Hepatocyte (in vitro differentiated cells): ENCODE measurements around the gene TMBIM1. TPM values are rescaled to one million over a fixed set of nuclear protein-coding genes. Genes with fewer than 3 reads are reported as not detected.

Experiments
- DNase-seq: peaks from one replicate; pipeline ENCODE4 v3.0.0-alpha.2; 2016; ENCODE audit warnings: low spot score
- H2AFZ ChIP-seq: fragments of 200-600 bp; sonication (generic); 2 replicates; pipeline ENCODE4 v1.6.0; 2016; ENCODE audit warnings: antibody characterized with exemption, mild to moderate bottlenecking
- H3K27ac ChIP-seq: fragments of 200-600 bp; sonication (generic); 2 replicates; pipeline ENCODE4 v1.5.1; 2016; ENCODE audit warnings: mild to moderate bottlenecking
- H3K27me3 ChIP-seq: fragments of 200-600 bp; sonication (generic); 2 replicates; pipeline ENCODE4 v1.6.1; 2016
- H3K36me3 ChIP-seq: fragments of 200-600 bp; sonication (generic); replicated peaks from 2 replicates; pipeline ENCODE4 v1.5.1; 2016; ENCODE audit warnings: low read depth; ENCODE audit not compliant: insufficient read depth
- H3K4me1 ChIP-seq: fragments of 200-600 bp; sonication (generic); 2 replicates; pipeline ENCODE4 v1.5.1; 2016; ENCODE audit warnings: mild to moderate bottlenecking, moderate library complexity; ENCODE audit not compliant: insufficient read depth
- H3K4me2 ChIP-seq: fragments of 200-600 bp; sonication (generic); 2 replicates; pipeline ENCODE4 v1.6.0; 2016
- H3K4me3 ChIP-seq: fragments of 200-600 bp; sonication (generic); 2 replicates; pipeline ENCODE4 v1.5.1; 2016; ENCODE audit warnings: mild to moderate bottlenecking
- H3K79me2 ChIP-seq: fragments of 200-600 bp; sonication (generic); 2 replicates; pipeline ENCODE4 v1.6.0; 2017; ENCODE audit warnings: mild to moderate bottlenecking
- H3K9me2 ChIP-seq: fragments of 200-600 bp; sonication (generic); replicated peaks from 2 replicates; pipeline ENCODE4 v1.6.0; 2017; ENCODE audit warnings: mild to moderate bottlenecking; ENCODE audit not compliant: insufficient read depth
- H3K9me3 ChIP-seq: fragments of 200-600 bp; sonication (generic); 2 replicates; pipeline ENCODE4 v1.5.1; 2016; ENCODE audit warnings: low read depth, mild to moderate bottlenecking
- H4K20me1 ChIP-seq: fragments of 200-600 bp; sonication (generic); 2 replicates; pipeline ENCODE4 v1.6.0; 2016; ENCODE audit warnings: mild to moderate bottlenecking; ENCODE audit not compliant: insufficient read depth, poor library complexity, severe bottlenecking
- EZH2 ChIP-seq: fragments of 200-600 bp; sonication (generic); IDR thresholded peaks from 2 replicates; pipeline ENCODE4 v1.6.1; 2016; ENCODE audit warnings: antibody characterized with exemption, mild to moderate bottlenecking, borderline replicate concordance
- EZH2phosphoT487 ChIP-seq: fragments of 200-600 bp; sonication (generic); IDR thresholded peaks from one replicate; pipeline ENCODE4 v1.6.1; 2018; ENCODE audit warnings: antibody characterized with exemption, mild to moderate bottlenecking, low read depth, moderate library complexity; ENCODE audit not compliant: unreplicated experiment, severe bottlenecking
- WGBS: methylation state at CpG from one replicate; pipeline ENCODE4 v1.1.6; 2016; ENCODE audit warnings: low lambda C conversion rate; ENCODE audit errors: missing lambda C conversion rate; 5-methylcytosine and 5-hydroxymethylcytosine counted together
- polyA plus RNA-seq: library from polyadenylated mRNA; unstranded; fragments of >200 nt; fragmentation: Nextera tagmentation; extraction: Ambion mirVana; gene quantifications from 2 replicates; pipeline ENCODE4 v1.2.1, GENCODE V29; 2016
- total RNA-seq: library from RNA; depleted of rRNA; stranded (reverse); fragments of >200 nt; gene quantifications from 2 replicates; pipeline ENCODE4 v1.2.3, GENCODE V29; 2014
- TF ChIP-seq, protein P1 (sequence below): fragments of 200-600 bp; sonication (generic); IDR thresholded peaks from 2 replicates; pipeline ENCODE4 v1.5.1; 2016; ENCODE audit warnings: antibody characterized with exemption, mild to moderate bottlenecking; ENCODE audit not compliant: poor library complexity

TMBIM1 gene
- total and polyA plus RNA-seq, 2 experiments from 2014 or later = 224 to 302 TPM

- H3K9me2 ChIP-seq = no peaks in the 10 kb centered on the region
- no peaks in the 10 kb centered on the region for H4K20me1 ChIP-seq
- peaks cover 38% of the 10 kb centered on the region for H3K79me2 ChIP-seq
- H3K27me3 ChIP-seq = no peaks in the 10 kb centered on the region
- H3K36me3 ChIP-seq = peaks cover 4% of the 10 kb centered on the region
- H3K9me3 ChIP-seq = no peaks in the 10 kb centered on the region
- no peak for DNase-seq
- H3K4me3 ChIP-seq = no peak overlapping the region
- H2AFZ ChIP-seq = no peak overlapping the region
- no peak for TF ChIP-seq EZH2
- TF ChIP-seq, protein P1, sequence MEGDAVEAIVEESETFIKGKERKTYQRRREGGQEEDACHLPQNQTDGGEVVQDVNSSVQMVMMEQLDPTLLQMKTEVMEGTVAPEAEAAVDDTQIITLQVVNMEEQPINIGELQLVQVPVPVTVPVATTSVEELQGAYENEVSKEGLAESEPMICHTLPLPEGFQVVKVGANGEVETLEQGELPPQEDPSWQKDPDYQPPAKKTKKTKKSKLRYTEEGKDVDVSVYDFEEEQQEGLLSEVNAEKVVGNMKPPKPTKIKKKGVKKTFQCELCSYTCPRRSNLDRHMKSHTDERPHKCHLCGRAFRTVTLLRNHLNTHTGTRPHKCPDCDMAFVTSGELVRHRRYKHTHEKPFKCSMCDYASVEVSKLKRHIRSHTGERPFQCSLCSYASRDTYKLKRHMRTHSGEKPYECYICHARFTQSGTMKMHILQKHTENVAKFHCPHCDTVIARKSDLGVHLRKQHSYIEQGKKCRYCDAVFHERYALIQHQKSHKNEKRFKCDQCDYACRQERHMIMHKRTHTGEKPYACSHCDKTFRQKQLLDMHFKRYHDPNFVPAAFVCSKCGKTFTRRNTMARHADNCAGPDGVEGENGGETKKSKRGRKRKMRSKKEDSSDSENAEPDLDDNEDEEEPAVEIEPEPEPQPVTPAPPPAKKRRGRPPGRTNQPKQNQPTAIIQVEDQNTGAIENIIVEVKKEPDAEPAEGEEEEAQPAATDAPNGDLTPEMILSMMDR = no peak
- TF ChIP-seq EZH2phosphoT487 = no peak
- 89% methylated on average over 4 of the region's 4 CpGs for WGBS
- H3K4me1 ChIP-seq = peaks cover 30% of the 10 kb centered on the region
- H3K4me2 ChIP-seq = no peak overlapping the region
- no peak overlapping the region for H3K27ac ChIP-seq
These were observed 58.8 kb downstream of the TMBIM1 start for GRCh38 chr2:218233543-218233942.

- Histone ChIP-seq H3K79me2 (peaks cover 44% of the 10 kb centered on the region), H3K4me2 (peak overlapping the region; percentile 20), H4K20me1 (no peaks in the 10 kb centered on the region), H3K27ac (peak overlapping the region; percentile 82), H3K9me3 (no peaks in the 10 kb centered on the region), H3K27me3 (no peaks in the 10 kb centered on the region), H3K36me3 (peaks cover 4% of the 10 kb centered on the region), H3K4me1 (peaks cover 28% of the 10 kb centered on the region), H3K9me2 (no peaks in the 10 kb centered on the region), H3K4me3 (no peak overlapping the region), H2AFZ (no peak overlapping the region)
- TF ChIP-seq EZH2 = no peak
- TF ChIP-seq, protein P1 = peak; percentile 14
- 6% methylated on average over 1 of the region's 1 CpG for WGBS
- peak; percentile 76 for DNase-seq
These were observed 61.4 kb downstream of the TMBIM1 start for GRCh38 chr2:218230882-218231281.

DNA sequence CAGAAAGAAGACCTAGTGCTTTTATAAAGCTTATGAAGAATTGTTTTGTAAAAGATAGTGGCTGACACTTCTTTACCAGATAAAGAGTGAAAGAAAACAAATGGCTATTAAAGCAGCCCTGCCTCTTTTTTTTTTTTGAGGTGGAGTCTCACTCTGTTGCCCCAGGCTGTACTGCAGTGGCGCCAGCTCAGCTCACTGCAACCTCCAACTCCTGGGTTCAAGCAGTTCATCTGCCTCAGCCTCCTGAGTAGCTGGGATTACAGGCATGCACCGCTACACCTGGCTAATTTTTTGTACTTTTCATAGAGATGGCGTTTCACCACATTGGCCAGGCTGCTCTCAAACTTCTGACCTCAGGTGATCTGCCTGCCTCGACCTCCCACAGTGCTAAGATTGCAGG, 62.5 kb downstream of the TMBIM1 start:
- Histone ChIP-seq H3K4me3 (no peak overlapping the region), H3K36me3 (peaks cover 2% of the 10 kb centered on the region), H3K27me3 (no peaks in the 10 kb centered on the region), H3K4me2 (peak overlapping the region; percentile 7), H3K27ac (peak overlapping the region; percentile 82), H3K9me2 (no peaks in the 10 kb centered on the region), H2AFZ (no peak overlapping the region), H3K9me3 (no peaks in the 10 kb centered on the region), H3K79me2 (peaks cover 55% of the 10 kb centered on the region), H4K20me1 (peaks cover 8% of the 10 kb centered on the region), H3K4me1 (peaks cover 28% of the 10 kb centered on the region)
- WGBS = 82% methylated on average over 4 of the region's 4 CpGs
- TF ChIP-seq EZH2 = no peak
- TF ChIP-seq EZH2phosphoT487 = no peak
- TF ChIP-seq, protein P1 = no peak
- no peak for DNase-seq

DNA sequence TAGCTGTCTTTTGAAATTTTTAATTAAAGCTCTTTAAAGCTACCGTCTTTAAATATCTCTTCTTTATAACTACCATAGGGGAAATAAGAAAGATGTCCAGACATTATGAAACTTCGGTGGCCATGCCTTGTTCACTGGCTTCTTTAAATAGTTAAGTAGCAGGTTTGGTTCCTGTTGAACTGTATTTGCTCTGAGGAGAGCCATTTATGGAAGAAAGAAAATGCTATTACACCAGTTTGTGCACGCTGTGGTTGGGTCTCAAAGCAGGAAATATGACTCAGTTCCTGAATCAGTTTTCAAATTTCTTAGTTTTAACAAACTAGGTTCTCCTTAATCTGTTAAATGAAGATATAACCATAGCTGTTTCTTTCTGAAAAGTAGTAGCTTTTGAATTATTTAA, 63.1 kb downstream of the TMBIM1 start:
- H3K4me1 ChIP-seq = peaks cover 32% of the 10 kb centered on the region
- H4K20me1 ChIP-seq = peaks cover 14% of the 10 kb centered on the region
- 51% methylated on average over 3 of the region's 3 CpGs for WGBS
- no peak for DNase-seq
- H3K79me2 ChIP-seq = peaks cover 61% of the 10 kb centered on the region
- H3K4me3 ChIP-seq = no peak overlapping the region
- H3K4me2 ChIP-seq = peak overlapping the region; percentile 7
- peak overlapping the region; percentile 82 for H3K27ac ChIP-seq
- no peaks in the 10 kb centered on the region for H3K36me3 ChIP-seq
- H3K9me3 ChIP-seq = no peaks in the 10 kb centered on the region
- H3K9me2 ChIP-seq = no peaks in the 10 kb centered on the region
- no peak overlapping the region for H2AFZ ChIP-seq
- H3K27me3 ChIP-seq = no peaks in the 10 kb centered on the region
- TF ChIP-seq EZH2 (no peak), EZH2phosphoT487 (no peak)
- TF ChIP-seq, protein P1 = no peak
